Stimulated activated CD8-positive, alpha-beta memory T cell treated with anti-CD3 and anti-CD28 coated beads, Interleukin-7, amount 100 ng/mL, for 24 hours (primary cell): Measurements from ENCODE around the gene MICALL2.

Source experiments
- DNase-seq: peaks from one replicate; pipeline ENCODE4 v3.0.0-alpha.2; 2020; ENCODE audit warnings: low read depth

MICALL2 gene

GRCh38 chr7:1392556-1392955 lies 66.7 kb downstream of the MICALL2 start:
- no peak for DNase-seq

- DNase-seq: no peak
Observed at GRCh38 chr7:1391449-1391848, 67.8 kb downstream of the MICALL2 start.

GRCh38 chr7:1388703-1389335 lies 70.5 kb downstream of the MICALL2 start:
- DNase-seq: no peak

DNA sequence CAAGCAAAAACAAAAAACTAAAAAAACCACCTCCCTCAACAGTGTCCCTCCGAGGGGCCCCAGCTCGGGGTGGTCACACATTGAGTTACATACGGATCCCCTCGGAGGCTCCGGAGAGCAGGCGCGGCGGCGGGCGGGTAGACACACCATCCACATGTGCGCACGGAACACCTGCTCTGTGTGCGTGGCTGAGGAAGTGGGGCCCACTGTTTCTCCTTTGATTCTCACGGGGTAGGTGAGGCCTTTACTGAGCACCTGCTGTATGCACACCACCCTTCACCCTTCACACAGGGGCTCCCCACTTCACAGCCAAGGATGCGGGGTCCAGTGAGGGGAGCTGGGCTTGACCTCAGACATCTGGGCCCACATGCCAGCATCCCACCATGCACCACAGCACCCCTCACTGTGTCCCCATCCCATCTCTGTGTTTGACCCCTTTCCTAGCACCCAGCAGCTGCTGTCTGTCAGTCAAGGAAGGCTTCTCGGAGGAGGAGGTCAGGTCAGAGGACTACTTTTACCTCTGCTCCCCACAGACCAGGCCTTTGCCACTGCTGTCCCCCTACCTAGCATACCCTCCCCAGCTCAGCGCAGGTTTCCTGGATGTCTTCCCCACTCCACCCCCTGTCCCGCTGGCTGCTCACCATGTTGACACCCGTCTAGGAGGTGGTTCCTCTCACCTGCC lies 71.1 kb downstream of the MICALL2 start:
- no peak for DNase-seq

- no peak for DNase-seq
Observed at GRCh38 chr7:1387261-1387660, 72.0 kb downstream of the MICALL2 start.

DNA sequence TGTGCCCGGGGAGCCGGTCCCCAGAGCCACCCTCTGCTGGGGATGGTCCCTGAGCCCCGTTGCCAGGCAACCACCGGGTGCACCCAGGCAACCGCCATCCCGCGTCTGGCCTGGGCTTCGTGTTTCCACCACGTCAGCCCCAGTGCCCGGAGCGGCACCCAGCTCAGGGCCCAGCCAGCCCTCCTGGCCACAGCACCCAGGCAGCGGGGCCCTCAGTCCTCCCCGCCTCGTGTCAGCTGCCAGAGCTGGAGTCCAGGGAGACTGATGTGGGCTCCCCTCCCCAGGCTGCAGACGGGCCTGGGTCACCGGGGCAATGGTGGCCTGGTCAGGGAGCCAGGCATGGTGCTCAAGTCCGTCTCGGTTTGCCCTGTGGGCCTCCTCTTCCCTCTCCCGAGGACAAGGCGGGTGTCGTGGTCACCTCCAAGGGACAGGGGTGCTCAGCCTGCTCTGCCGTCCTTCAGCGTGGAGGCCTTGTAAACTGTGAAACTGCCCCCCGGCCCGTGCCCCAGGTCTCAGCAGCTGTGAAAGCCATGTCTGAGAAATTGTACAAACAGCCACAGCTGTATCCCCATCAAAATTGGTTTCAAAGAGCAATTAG lies 72.5 kb downstream of the MICALL2 start:
- no peak for DNase-seq

DNA sequence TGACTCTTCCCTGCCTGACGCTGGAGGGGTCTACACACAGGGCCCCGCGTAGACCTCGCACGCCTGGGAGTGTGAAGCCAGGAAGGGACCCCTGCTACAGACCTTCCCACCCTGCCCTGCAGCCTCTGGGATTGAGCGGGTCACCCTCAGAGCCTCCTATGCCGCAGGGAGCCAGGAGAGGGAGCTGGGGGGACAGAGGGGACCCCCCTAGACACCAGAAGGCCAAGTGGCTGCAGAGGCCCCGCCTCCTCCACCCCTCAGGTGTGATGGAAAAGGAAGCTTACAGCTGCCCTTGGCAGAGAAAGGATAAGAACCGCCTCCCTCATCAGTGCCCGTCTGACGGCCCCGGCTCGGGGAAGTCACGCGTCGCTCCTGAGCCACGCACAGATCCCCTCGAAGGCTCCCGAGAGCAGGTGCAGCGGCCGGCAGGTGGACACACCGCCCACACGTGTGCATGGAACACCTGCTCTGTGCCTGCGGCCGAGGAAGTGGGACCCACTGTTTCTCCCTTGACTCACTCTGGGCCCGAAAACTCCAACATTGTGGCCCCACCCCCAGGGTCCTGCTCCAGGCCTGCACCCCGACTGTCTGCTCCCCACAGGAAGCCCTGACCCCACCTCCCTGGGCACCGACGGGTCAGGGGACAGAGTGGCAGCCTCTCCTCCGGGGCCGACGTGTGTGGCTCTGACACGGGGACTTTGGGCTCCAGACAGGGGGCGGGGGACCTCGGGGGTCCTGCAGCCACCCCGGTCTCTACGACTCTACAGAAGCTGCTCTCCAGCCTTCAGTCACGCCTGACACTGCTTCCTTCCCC lies 73.3 kb downstream of the MICALL2 start:
- no peak for DNase-seq

DNA sequence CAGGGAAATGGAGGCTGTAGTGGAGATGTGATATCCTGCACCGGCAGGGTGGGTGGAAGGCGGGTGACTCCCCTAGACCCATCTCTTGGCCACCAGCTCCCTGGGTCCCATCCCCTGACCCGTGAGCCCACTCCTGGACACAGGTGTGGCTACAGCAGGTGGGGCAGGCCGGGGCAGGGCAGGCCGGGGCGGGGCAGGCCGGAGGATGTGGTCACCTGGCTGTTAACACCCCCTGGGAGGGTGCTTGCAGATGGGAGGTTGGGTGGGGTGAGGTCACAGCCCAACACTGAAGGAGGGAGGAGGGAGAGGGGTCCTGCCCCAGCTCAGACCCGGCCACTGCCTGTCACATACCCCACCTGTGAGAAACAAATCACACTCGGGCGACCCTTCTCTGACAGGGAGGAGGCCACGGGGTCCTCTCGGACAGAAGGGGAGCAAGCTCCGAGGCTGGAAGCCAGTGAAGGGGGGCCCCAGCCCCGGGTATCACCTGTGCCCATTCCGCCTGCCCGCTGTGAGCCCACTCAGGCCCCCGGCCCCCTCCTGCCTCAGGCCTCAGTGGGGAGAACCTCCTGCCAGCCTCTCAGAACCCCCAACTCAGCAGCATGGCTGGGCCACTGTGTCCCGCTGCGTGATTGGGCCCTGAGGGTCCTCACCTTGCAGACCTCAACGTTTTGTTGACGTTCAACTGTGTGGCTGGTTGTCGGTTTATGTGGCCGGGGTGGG lies 74.0 kb downstream of the MICALL2 start:
- no peak for DNase-seq
